Adrenal gland (tissue), 5 donors: ENCODE data around the gene NPR2.

Source experiments
- POLR2A ChIP-seq, 2 donors: fragments of 450-650 bp; IDR thresholded peaks; one replicate each; pipeline ENCODE4 v1.6.1; 2017; ENCODE audit warnings: antibody characterized with exemption in 2 of 2, mild to moderate bottlenecking in 2 of 2, moderate library complexity in 1 of 2
- TF ChIP-seq, protein P1 (sequence below), 6 experiments: fragments of 450-650 bp in 4 of 6; fragments of 200-600 bp in 2 of 6; sonication (generic) in 1 of 6; IDR thresholded peaks; 1 replicate in 5 of 6; 2 replicates in 1 of 6; pipeline versions ENCODE4 v1.5.1 to v1.8.0; 2016 to 2021; ENCODE audit warnings: antibody characterized with exemption in 6 of 6, mild to moderate bottlenecking in 2 of 6, moderate library complexity in 1 of 6
- donor health status: DM: no; HTN: no; CAD: no.

- TF ChIP-seq, protein P1, sequence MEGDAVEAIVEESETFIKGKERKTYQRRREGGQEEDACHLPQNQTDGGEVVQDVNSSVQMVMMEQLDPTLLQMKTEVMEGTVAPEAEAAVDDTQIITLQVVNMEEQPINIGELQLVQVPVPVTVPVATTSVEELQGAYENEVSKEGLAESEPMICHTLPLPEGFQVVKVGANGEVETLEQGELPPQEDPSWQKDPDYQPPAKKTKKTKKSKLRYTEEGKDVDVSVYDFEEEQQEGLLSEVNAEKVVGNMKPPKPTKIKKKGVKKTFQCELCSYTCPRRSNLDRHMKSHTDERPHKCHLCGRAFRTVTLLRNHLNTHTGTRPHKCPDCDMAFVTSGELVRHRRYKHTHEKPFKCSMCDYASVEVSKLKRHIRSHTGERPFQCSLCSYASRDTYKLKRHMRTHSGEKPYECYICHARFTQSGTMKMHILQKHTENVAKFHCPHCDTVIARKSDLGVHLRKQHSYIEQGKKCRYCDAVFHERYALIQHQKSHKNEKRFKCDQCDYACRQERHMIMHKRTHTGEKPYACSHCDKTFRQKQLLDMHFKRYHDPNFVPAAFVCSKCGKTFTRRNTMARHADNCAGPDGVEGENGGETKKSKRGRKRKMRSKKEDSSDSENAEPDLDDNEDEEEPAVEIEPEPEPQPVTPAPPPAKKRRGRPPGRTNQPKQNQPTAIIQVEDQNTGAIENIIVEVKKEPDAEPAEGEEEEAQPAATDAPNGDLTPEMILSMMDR (IDR thresholded peaks at IDR 0.05) = no peak
- no peak for TF ChIP-seq POLR2A (IDR thresholded peaks at IDR 0.05)
Measured at GRCh38 chr9:35778496-35778895, 12.9 kb upstream of the NPR2 start.
